OCI-LY3 (cell line): ENCODE results near the gene NKD2.

Experiments
- EZH2phosphoT487 ChIP-seq: fragments of 200-600 bp; shearing (Covaris generic); IDR thresholded peaks from 2 replicates; pipeline ENCODE4 v1.6.1; 2018; ENCODE audit warnings: antibody characterized with exemption, mixed run types, low read depth
- TF ChIP-seq, protein P1 (sequence below): fragments of 200-600, 300-600 bp; sonication (generic); IDR thresholded peaks from 2 replicates; pipeline ENCODE4 v1.5.1; 2014; ENCODE audit warnings: antibody characterized with exemption, low read length, low read depth

DNA sequence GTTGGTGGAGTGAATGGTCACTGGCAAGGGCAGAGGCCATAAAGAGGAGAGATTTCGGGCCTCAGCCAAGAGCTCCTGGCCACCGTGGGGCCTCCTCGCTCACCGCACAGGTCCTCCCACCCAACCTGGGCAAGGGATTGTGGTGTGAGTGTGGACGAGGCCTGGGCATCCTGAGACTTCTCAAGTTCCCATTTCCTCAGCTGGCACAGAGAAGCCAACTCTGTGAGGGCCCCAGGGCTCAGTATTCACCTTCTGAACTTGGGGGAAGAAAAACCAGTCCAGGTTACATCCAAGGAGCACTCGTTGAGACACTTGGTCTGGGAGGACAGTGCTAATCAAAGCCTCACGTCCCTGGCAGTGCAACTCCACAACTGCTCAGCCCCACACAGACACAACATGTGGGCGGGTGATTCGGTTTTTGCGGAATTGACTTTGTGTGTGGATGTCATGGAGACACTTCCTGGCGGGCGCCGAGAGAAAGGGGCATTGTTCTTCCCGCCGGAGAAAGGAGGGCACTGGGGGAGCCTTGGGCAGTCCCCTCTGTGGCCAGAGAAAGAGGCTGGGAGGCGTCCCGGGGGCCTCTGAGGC, 28.5 kb upstream of the NKD2 start:
- TF ChIP-seq, protein P1, sequence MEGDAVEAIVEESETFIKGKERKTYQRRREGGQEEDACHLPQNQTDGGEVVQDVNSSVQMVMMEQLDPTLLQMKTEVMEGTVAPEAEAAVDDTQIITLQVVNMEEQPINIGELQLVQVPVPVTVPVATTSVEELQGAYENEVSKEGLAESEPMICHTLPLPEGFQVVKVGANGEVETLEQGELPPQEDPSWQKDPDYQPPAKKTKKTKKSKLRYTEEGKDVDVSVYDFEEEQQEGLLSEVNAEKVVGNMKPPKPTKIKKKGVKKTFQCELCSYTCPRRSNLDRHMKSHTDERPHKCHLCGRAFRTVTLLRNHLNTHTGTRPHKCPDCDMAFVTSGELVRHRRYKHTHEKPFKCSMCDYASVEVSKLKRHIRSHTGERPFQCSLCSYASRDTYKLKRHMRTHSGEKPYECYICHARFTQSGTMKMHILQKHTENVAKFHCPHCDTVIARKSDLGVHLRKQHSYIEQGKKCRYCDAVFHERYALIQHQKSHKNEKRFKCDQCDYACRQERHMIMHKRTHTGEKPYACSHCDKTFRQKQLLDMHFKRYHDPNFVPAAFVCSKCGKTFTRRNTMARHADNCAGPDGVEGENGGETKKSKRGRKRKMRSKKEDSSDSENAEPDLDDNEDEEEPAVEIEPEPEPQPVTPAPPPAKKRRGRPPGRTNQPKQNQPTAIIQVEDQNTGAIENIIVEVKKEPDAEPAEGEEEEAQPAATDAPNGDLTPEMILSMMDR, result no peak
- no peak for TF ChIP-seq EZH2phosphoT487
